MM.1S (cell line): Measurements from ENCODE around the gene AQP3.

Experiments used
- CTCF ChIP-seq: fragments of 300-600 bp; sonication (generic); IDR thresholded peaks from 2 replicates; pipeline ENCODE4 v1.5.1; 2016; ENCODE audit warnings: antibody characterized with exemption, low read length, mixed read lengths
- EZH2phosphoT487 ChIP-seq: fragments of 300-600 bp; sonication (generic); IDR thresholded peaks from 2 replicates; pipeline ENCODE4 v1.6.1; 2018; ENCODE audit warnings: antibody characterized with exemption, low read length

- TF ChIP-seq EZH2phosphoT487 (no peak), CTCF (no peak)
Observed at GRCh38 chr9:33414268-33414667, 33.1 kb downstream of the AQP3 start.
